PC-9 (cell line): Measurements from ENCODE around the gene RTKN. TPM values are rescaled to one million over a fixed set of nuclear protein-coding genes. Genes with fewer than 3 reads are reported as not detected.
"Not testable (repeated sequence)": the region's sequence is repeated elsewhere in the genome, so short reads cannot be mapped to it uniquely, and the experiment has no call there.

Experiments used
- BruUV-seq: library from RNA; stranded (reverse); fragments of 400-500 nt; replicated peaks from 2 replicates; lab custom pipeline; 2021; lab: Mats Ljungman, UMichigan
- CTCF ChIA-PET: fragments of 300-600 bp; sonication (Branson Sonifier 250); formaldehyde crosslinking; loops from one replicate; lab custom pipeline; 2022; ENCODE audit warnings: antibody characterized with exemption; lab: Charles Lee
- POLR2A ChIA-PET: fragments of 300-600 bp; sonication (Branson Sonifier 250); formaldehyde crosslinking; loops from one replicate; lab custom pipeline; 2022; ENCODE audit warnings: antibody characterized with exemption; ENCODE audit not compliant: unreplicated experiment; lab: Charles Lee
- DNase-seq, 2 experiments: peaks; one replicate each; pipeline versions ENCODE4 v3.0.0 to v3.0.0-alpha.2; 2015 to 2022; ENCODE audit warnings: mixed read lengths in 1 of 2
- H2AFZ ChIP-seq: fragments of 200-600 bp; sonication (generic); 2 replicates; pipeline ENCODE4 v1.8.1; 2017; ENCODE audit warnings: antibody characterized with exemption
- H3F3A ChIP-seq: fragments of 200-600 bp; sonication (generic); 2 replicates; pipeline ENCODE4 v1.8.1; 2017; ENCODE audit warnings: antibody characterized with exemption, mild to moderate bottlenecking, low read depth; ENCODE audit not compliant: insufficient read depth
- H3K27ac ChIP-seq: fragments of 200-600 bp; sonication (generic); 2 replicates; pipeline ENCODE4 v1.6.1; 2016; ENCODE audit warnings: mixed run types
- H3K27me3 ChIP-seq: fragments of 200-600 bp; sonication (generic); 2 replicates; pipeline ENCODE4 v1.6.1; 2016; ENCODE audit warnings: low read depth, mixed run types; ENCODE audit not compliant: insufficient read depth
- H3K36me3 ChIP-seq: fragments of 200-600 bp; sonication (generic); 2 replicates; pipeline ENCODE4 v1.6.1; 2016; ENCODE audit warnings: low read depth, mixed run types
- H3K4me1 ChIP-seq: fragments of 200-600 bp; sonication (generic); replicated peaks from 2 replicates; pipeline ENCODE4 v1.6.1; 2016; ENCODE audit warnings: mixed run types; ENCODE audit not compliant: insufficient read depth
- H3K4me2 ChIP-seq: fragments of 200-600 bp; sonication (generic); 2 replicates; pipeline ENCODE4 v1.6.1; 2017; ENCODE audit warnings: mixed run types
- H3K4me3 ChIP-seq: fragments of 200-600 bp; sonication (generic); 2 replicates; pipeline ENCODE4 v1.6.1; 2016; ENCODE audit warnings: mixed run types
- H3K79me2 ChIP-seq: fragments of 200-600 bp; sonication (generic); 2 replicates; pipeline ENCODE4 v1.6.1; 2017; ENCODE audit warnings: low read depth, mixed run types
- H3K9me2 ChIP-seq: fragments of 200-600 bp; sonication (generic); 2 replicates; pipeline ENCODE4 v1.8.1; 2017; ENCODE audit warnings: mild to moderate bottlenecking; ENCODE audit not compliant: insufficient read depth
- H3K9me3 ChIP-seq: fragments of 200-600 bp; sonication (generic); 2 replicates; pipeline ENCODE4 v1.8.1; 2016; ENCODE audit warnings: low read depth; ENCODE audit not compliant: insufficient read depth
- H4K20me1 ChIP-seq: fragments of 200-600 bp; sonication (generic); 2 replicates; pipeline ENCODE4 v1.8.1; 2017; ENCODE audit not compliant: insufficient read depth
- EZH2 ChIP-seq: fragments of 200-600 bp; sonication (generic); IDR thresholded peaks from 2 replicates; pipeline ENCODE4 v1.8.0; 2017; ENCODE audit warnings: antibody characterized with exemption, low read depth
- intact Hi-C: fragments of 100-400 bp; cut with micrococcal nuclease; formaldehyde crosslinking; loops from one replicate; pipeline ENCODE4 v1.10.0; 2022; ENCODE audit not compliant: unreplicated experiment
- total RNA-seq: library from RNA; stranded (reverse); gene quantifications from 2 replicates; pipeline ENCODE4 v1.2.3, GENCODE V29; 2021
- TF ChIP-seq, protein P1 (sequence below): fragments of 200-600 bp; sonication (generic); conservative IDR thresholded peaks from 2 replicates; pipeline ENCODE4 v1.6.1; 2017; ENCODE audit warnings: mixed run types, antibody characterized with exemption, mild to moderate bottlenecking, moderate library complexity

RTKN gene
- total RNA-seq, 1 experiment from 2014 or later = 58.9 TPM

DNA sequence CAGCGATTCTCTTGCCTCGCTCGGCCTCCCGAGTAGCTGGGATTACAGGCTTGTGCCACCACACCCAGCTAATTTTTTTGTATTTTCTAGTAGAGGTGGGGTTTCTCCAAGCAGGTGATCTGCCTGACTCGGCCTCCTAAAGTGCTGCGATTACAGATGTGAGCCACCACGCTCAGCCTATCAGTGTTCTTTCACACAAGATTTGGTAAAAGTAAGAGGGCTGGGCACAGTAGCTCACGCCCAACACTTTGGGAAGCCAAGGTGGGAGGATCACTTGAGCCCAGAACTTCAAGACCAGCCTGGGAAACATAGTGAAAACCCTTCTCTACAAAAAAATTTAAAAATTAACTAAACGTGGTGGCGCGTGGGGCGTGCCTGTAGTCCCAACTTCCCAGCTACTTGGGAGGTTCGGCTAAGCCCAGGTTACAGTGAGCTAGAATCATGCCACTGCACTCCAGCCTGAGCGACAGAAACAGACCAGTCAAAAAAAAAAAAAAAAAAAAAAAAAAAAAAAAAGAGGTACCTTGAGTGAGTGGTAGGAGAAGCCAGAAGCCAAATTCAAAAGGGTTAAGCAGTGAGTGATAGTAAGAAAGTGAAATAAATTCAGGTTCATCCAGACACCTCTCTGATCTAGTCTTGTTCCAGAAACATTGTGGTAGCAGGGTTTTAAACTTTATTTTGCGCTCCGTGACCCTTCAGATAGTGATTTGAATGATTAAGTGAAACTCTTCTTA, 29.8 kb upstream of the RTKN start:
- DNase-seq = no peak
- Histone ChIP-seq H4K20me1 (no peaks in the 10 kb centered on the region), H3K27me3 (no peaks in the 10 kb centered on the region), H3K9me3 (no peaks in the 10 kb centered on the region), H3K79me2 (0 out of 2 replicates have a peak, but pooled peaks cover 3% of the 10 kb centered on the region), H3K27ac (peak overlapping the region; percentile 74), H3K4me3 (peak overlapping the region; percentile 89), H3K4me1 (peaks cover 9% of the 10 kb centered on the region), H3K4me2 (peak overlapping the region; percentile 95), H3K36me3 (no peaks in the 10 kb centered on the region), H2AFZ (peak overlapping the region; percentile 93), H3K9me2 (no peaks in the 10 kb centered on the region), H3F3A (peaks cover 61% of the 10 kb centered on the region)
- intact Hi-C loops = no loop called here
- BruUV-seq = no TSS peak
- CTCF ChIA-PET = interaction anchor here (0.6 to 0.7 kb wide), 3 partner anchors 20 to 80 kb away, joined by 4 to 9 read pairs (median 8); no protein-coding TSS in a partner anchor
- TF ChIP-seq, protein P1, sequence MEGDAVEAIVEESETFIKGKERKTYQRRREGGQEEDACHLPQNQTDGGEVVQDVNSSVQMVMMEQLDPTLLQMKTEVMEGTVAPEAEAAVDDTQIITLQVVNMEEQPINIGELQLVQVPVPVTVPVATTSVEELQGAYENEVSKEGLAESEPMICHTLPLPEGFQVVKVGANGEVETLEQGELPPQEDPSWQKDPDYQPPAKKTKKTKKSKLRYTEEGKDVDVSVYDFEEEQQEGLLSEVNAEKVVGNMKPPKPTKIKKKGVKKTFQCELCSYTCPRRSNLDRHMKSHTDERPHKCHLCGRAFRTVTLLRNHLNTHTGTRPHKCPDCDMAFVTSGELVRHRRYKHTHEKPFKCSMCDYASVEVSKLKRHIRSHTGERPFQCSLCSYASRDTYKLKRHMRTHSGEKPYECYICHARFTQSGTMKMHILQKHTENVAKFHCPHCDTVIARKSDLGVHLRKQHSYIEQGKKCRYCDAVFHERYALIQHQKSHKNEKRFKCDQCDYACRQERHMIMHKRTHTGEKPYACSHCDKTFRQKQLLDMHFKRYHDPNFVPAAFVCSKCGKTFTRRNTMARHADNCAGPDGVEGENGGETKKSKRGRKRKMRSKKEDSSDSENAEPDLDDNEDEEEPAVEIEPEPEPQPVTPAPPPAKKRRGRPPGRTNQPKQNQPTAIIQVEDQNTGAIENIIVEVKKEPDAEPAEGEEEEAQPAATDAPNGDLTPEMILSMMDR = no peak
- no peak for TF ChIP-seq EZH2
- POLR2A ChIA-PET = interaction anchor here (0.6 to 0.7 kb wide), 4 partner anchors 28 to 997 kb away, joined by 3 to 19 read pairs (median 6); partner anchors contain the start of gene LBX2

DNA sequence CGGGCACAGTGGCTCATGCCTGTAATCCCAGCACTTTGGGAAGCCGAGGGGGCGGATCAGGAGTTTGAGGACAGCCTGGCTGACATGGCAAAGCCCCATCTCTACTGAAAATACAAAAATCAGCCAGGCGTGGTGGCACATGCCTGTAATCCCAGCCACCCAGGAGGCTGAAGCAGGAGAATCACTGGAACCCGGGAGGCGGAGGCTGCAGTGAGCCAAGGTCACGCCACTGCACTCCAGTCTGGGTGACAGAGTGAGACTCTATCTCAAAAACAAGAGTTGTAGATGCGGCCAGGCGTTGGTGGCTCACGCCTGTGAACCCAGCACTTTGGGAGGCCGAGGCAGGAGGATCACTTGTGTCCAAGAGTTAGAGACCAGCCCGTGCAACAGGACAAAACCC, 29.0 kb upstream of the RTKN start:
- ChIA-PET CTCF (interaction anchor here (0.6 to 0.7 kb wide), 2 partner anchors 21 to 79 kb away, joined by 4 to 9 read pairs; no protein-coding TSS in a partner anchor), POLR2A (interaction anchor here (0.6 kb wide), 1 partner anchor 265 kb away, joined by 19 read pairs; no protein-coding TSS in a partner anchor)
- intact Hi-C loops, H3K27me3 ChIP-seq, H3K36me3 ChIP-seq, H4K20me1 ChIP-seq, DNase-seq, H3K27ac ChIP-seq, BruUV-seq, H3K9me3 ChIP-seq, H3K79me2 ChIP-seq, H3K9me2 ChIP-seq, H2AFZ ChIP-seq, H3K4me3 ChIP-seq: not testable (repeated sequence)
- H3F3A ChIP-seq = peaks cover 59% of the 10 kb centered on the region
- H3K4me1 ChIP-seq = peaks cover 15% of the 10 kb centered on the region
- peak overlapping the region; percentile 95 for H3K4me2 ChIP-seq

DNA sequence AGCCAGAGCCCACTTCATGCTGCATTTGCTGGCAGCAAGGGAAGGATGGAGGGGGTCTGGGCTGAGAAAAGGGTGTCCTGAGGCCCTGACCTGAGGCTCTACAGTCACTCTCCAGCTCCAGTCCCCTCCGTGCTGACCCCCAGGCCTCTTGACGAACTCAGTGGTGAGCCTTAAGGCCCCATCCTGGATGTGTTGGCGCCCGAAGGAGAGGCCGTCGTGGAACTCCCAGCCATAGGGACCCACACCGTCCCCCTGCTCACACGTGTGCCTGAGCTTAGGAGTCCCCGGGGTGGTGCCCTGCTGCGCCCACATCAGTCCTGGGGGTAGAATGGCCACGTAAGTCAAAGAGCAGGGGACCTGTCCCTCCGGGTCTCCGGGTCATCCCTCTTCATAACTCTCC, 22.7 kb upstream of the RTKN start:
- Histone ChIP-seq H4K20me1 (no peaks in the 10 kb centered on the region), H3K79me2 (peaks cover 29% of the 10 kb centered on the region), H3K27me3 (no peaks in the 10 kb centered on the region), H3K4me1 (peaks cover 16% of the 10 kb centered on the region), H3K9me2 (no peaks in the 10 kb centered on the region), H3K27ac (0 out of 2 replicates have a peak overlapping the region, but pooled peaks have one; percentile 50), H3K4me2 (peak overlapping the region; percentile 92), H3K9me3 (no peaks in the 10 kb centered on the region), H3K36me3 (peaks cover 15% of the 10 kb centered on the region), H3K4me3 (peak overlapping the region; percentile 95), H3F3A (peaks cover 29% of the 10 kb centered on the region; the same call in 1 of the 2 replicates), H2AFZ (peak overlapping the region; percentile 87)
- CTCF ChIA-PET = no interaction called here
- POLR2A ChIA-PET = interaction anchor here (0.5 to 0.7 kb wide), 2 partner anchors 43 to 310 kb away, joined by 6 to 13 read pairs; no protein-coding TSS in a partner anchor
- intact Hi-C loops = no loop called here
- TF ChIP-seq, protein P1 = no peak
- no peak for TF ChIP-seq EZH2
- no peak for DNase-seq
- TSS peak; percentile 20 for BruUV-seq
